ENCODE results near the gene TTC31. TPM values are rescaled to one million over a fixed set of nuclear protein-coding genes. Genes with fewer than 3 reads are reported as not detected.

Gene TTC31
- total RNA-seq, 1 donor from 2014 or later = 32.2 TPM

DNA sequence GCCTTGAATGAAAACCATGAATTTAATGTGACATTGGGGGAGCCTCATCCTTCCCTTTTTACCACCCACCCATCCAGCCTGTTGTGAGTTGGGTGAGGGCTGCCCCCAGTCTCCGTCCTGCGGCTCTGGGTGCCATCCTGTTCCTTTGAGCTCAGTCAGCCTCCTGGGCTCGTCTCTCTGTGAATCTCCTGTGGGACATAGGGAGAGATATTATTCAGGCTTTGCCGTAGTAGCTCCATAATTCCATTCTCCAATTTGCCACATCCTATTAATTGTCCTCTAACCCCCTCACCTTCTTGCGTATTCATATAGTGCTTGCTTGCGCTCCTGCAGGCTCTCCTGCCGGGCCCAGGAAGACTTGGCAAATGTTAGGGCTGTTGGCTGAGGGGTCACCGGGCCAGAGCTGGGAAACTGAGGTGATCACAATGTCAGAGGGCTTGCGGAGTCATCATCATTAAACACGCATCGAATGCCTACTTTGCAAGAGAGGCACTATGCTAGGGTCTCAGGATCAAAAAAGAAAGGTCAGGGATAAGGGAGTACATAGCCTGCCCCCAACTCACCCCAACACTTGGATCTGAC, 43.9 kb downstream of the TTC31 start:
- Mint-ChIP-seq H3K4me3 (ENCODE audit: low read depth) (peak overlapping the region; percentile 38), H3K27ac (no peak overlapping the region), H3K36me3 (ENCODE audit: insufficient read depth) (peaks cover 11% of the 10 kb centered on the region), H3K4me1 (ENCODE audit: low read depth) (peaks cover 14% of the 10 kb centered on the region), H3K9me3 (ENCODE audit: low read depth) (no peaks in the 10 kb centered on the region), H3K27me3 (peaks cover 15% of the 10 kb centered on the region)
- DNase-seq (ENCODE audit: low spot score, unreplicated experiment) = no peak
- TF ChIP-seq, protein P1, sequence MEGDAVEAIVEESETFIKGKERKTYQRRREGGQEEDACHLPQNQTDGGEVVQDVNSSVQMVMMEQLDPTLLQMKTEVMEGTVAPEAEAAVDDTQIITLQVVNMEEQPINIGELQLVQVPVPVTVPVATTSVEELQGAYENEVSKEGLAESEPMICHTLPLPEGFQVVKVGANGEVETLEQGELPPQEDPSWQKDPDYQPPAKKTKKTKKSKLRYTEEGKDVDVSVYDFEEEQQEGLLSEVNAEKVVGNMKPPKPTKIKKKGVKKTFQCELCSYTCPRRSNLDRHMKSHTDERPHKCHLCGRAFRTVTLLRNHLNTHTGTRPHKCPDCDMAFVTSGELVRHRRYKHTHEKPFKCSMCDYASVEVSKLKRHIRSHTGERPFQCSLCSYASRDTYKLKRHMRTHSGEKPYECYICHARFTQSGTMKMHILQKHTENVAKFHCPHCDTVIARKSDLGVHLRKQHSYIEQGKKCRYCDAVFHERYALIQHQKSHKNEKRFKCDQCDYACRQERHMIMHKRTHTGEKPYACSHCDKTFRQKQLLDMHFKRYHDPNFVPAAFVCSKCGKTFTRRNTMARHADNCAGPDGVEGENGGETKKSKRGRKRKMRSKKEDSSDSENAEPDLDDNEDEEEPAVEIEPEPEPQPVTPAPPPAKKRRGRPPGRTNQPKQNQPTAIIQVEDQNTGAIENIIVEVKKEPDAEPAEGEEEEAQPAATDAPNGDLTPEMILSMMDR (IDR thresholded peaks at IDR 0.05; ENCODE audit: unreplicated experiment) = no peak

DNA sequence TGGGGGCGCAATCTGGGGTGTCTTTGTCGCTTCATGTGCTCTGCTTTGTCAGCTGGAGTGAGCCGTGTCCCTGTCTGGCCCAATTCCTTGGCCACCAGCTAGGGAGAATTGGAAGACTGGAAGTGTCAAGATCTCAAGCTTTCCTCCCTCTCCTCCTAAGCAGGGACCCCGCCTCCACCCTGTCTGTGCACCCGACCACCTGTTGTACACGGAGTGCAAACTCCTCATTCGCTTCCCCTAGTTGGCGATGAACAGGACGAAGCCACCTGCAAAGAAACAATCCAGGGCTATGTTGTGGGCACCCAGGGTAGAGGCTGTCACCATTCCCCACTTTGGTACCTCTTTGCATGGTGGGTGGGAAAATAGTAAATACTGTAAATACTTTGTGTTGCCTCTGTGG, 44.9 kb downstream of the TTC31 start:
- H3K9me3 Mint-ChIP-seq (ENCODE audit: low read depth) = no peaks in the 10 kb centered on the region
- H3K4me3 Mint-ChIP-seq (ENCODE audit: low read depth) = peak overlapping the region; percentile 98
- no peak overlapping the region for H3K27ac Mint-ChIP-seq
- H3K36me3 Mint-ChIP-seq (ENCODE audit: insufficient read depth) = peaks cover 14% of the 10 kb centered on the region
- DNase-seq (ENCODE audit: low spot score, unreplicated experiment) = no peak
- peaks cover 17% of the 10 kb centered on the region for H3K4me1 Mint-ChIP-seq (ENCODE audit: low read depth)
- peaks cover 6% of the 10 kb centered on the region for H3K27me3 Mint-ChIP-seq
- TF ChIP-seq, protein P1 (IDR thresholded peaks at IDR 0.05; ENCODE audit: unreplicated experiment) = no peak

DNA sequence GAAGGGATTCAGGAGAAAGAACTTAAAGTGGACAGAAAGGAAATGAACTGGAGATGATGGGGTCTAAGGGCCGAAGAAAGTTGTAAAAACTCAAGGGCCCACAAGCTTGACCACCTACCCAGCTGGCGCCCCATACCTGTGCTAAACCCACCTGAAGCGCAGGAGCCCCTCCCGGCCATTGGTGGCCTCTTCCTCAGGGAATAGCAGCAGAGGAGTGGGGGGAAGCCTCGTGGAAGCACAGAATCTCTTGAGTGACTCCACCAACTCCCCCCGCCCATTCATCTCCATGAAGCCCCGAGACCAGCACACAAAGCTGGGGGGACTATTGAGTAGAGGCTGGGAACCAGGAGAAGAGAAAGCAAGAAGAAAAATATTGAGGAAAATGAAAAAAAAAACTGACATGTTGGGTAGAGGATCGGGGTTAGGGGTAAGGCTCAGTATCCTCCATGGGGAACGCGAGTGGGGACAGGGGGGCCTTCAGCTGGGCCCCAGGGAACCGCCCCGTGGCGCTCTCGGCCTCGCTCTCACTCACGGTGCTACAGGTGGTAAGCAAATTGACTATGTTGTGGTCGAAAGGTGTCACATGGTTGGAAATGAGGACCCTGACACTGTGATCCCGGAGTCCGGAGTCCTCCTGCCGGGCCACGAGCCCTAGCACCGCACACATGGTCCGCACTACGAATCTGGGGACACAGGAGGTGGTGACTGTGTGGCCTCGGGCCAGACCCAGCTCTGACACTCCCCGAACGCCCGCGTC, 45.9 kb downstream of the TTC31 start:
- Mint-ChIP-seq H3K36me3 (ENCODE audit: insufficient read depth) (peaks cover 14% of the 10 kb centered on the region), H3K4me1 (ENCODE audit: low read depth) (peaks cover 17% of the 10 kb centered on the region), H3K9me3 (ENCODE audit: low read depth) (no peaks in the 10 kb centered on the region), H3K27ac (peak overlapping the region; percentile 97), H3K4me3 (ENCODE audit: low read depth) (peak overlapping the region; percentile 98), H3K27me3 (no peaks in the 10 kb centered on the region)
- no peak for DNase-seq (ENCODE audit: low spot score, unreplicated experiment)
- TF ChIP-seq, protein P1 (IDR thresholded peaks at IDR 0.05; ENCODE audit: unreplicated experiment) = no peak

DNA sequence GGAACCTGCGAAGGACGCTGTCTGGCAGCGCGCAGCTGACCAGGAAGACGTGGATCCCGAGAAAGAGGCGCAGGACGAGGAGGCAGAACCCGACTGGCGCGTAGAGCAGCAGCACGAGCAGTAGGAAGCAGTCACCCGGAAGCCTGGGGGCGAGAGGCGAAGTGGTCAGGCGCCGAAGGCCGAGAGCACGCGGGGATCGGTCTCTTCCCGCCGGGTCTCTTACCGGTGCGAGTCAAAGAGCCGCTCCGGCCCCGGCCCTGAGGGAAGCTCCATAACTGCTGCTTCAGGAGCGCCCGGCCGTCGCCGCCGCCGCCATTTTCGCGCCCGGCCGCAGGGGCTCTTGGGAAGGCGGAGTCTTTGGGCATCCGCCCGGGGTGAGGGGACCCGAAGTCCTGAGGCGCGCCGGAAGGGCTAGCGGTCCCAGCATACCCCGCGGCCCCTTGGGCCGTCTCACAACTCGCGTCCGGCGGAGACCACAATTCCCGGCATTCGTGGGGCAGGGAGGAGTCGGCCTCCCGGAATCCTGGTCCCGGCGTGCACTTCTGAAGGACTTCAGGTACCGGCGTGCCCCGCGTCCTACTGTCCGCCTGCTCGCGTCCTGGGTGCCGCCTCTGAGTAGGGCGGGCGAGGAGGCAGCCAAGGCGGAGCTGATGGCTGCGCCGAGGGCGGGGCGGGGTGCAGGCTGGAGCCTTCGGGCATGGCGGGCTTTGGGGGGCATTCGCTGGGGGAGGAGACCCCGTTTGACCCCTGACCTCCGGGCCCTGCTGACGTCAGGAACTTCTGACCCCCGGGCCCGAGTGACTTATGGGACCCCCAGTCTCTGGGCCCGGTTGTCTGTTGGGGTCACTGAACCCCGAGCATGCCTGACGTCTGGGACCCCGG, 46.7 kb downstream of the TTC31 start, which contains the start of the genes AUP1 and HTRA2:
TSS of gene AUP1 (minus strand) at position 350 of the 882 bp plus-strand sequence. CDS start at position 273, 77 bp downstream.
TSS of gene HTRA2 (plus strand) at position 577 of the 882 bp plus-strand sequence. CDS start at position 651, 74 bp downstream.
- TF ChIP-seq, protein P1 (IDR thresholded peaks at IDR 0.05; ENCODE audit: unreplicated experiment) = no peak
- DNase-seq (ENCODE audit: low spot score, unreplicated experiment) = peak; percentile 95
- Mint-ChIP-seq H3K27ac (peak within 1 kb of the TSS; percentile 97), H3K4me3 (ENCODE audit: low read depth) (peak within 1 kb of the TSS; percentile 98), H3K27me3 (no peaks in the 10 kb centered on the region), H3K9me3 (ENCODE audit: low read depth) (no peaks in the 10 kb centered on the region), H3K4me1 (ENCODE audit: low read depth) (peaks cover 17% of the 10 kb centered on the region), H3K36me3 (ENCODE audit: insufficient read depth) (peaks cover 14% of the 10 kb centered on the region)

Measured in progenitor cell of endocrine pancreas (in vitro differentiated cells).